ENCODE measurements around the gene KRT7. TPM values are rescaled to one million over a fixed set of nuclear protein-coding genes. Genes with fewer than 3 reads are reported as not detected.

KRT7 gene
- total RNA-seq, 2 experiments from 2014 or later: not detected

GRCh38 chr12:52201451-52201839 is 31.6 kb upstream of the KRT7 start:
- ChIA-PET CTCF (no interaction called here), POLR2A (no interaction called here)
- peaks cover 0 to 7% of the 10 kb centered on the region in 2 experiments for H3K27me3 ChIP-seq (ENCODE audit: control insufficient read depth in 1 of 2, insufficient read depth in 2 of 2, low read length in 2 of 2)
- H3K9me3 ChIP-seq (ENCODE audit: control insufficient read depth in 1 of 2, insufficient read depth in 1 of 2, low read length in 2 of 2): no peaks in the 10 kb centered on the region
- H3K4me3 ChIP-seq (ENCODE audit: low read length): no peak overlapping the region
- Mint-ChIP-seq H3K9me3 (no peaks in the 10 kb centered on the region), H3K4me1 (ENCODE audit: low read depth) (no peaks in the 10 kb centered on the region), H3K4me3 (no peak overlapping the region), H3K27ac (no peak overlapping the region), H3K27me3 (peaks cover 23% of the 10 kb centered on the region), H3K36me3 (ENCODE audit: low read depth) (no peaks in the 10 kb centered on the region)
- no peak for DNase-seq
- no peaks in the 10 kb centered on the region for H3K36me3 ChIP-seq (ENCODE audit: insufficient read depth, low read length)
- H3K27ac ChIP-seq (ENCODE audit: low read depth in 1 of 2, low read length in 2 of 2): no peak overlapping the region
- intact Hi-C loops (cut with DNase I, micrococcal nuclease): no loop called here
- H3K4me1 ChIP-seq (ENCODE audit: insufficient read depth, low read length): peaks cover 7% of the 10 kb centered on the region
- TF ChIP-seq CTCF (IDR thresholded peaks at IDR 0.05): no peak
- ATAC-seq (ENCODE audit: poor library complexity): no peak

GRCh38 chr12:52202361-52203078 is 30.5 kb upstream of the KRT7 start:
- Mint-ChIP-seq H3K36me3 (ENCODE audit: low read depth) (no peaks in the 10 kb centered on the region), H3K27ac (no peak overlapping the region), H3K4me3 (no peak overlapping the region), H3K27me3 (peaks cover 23% of the 10 kb centered on the region), H3K9me3 (no peaks in the 10 kb centered on the region), H3K4me1 (ENCODE audit: low read depth) (no peaks in the 10 kb centered on the region)
- no peak for TF ChIP-seq CTCF (IDR thresholded peaks at IDR 0.05)
- ATAC-seq (ENCODE audit: poor library complexity) (no peak), DNase-seq (no peak)
- H3K4me3 ChIP-seq (ENCODE audit: low read length): no peak overlapping the region
- POLR2A ChIA-PET: no interaction called here
- H3K27me3 ChIP-seq (ENCODE audit: control insufficient read depth in 1 of 2, insufficient read depth in 2 of 2, low read length in 2 of 2): peaks cover 0 to 7% of the 10 kb centered on the region in 2 experiments
- CTCF ChIA-PET: no interaction called here
- H3K36me3 ChIP-seq (ENCODE audit: insufficient read depth, low read length): no peaks in the 10 kb centered on the region
- H3K27ac ChIP-seq (ENCODE audit: low read depth in 1 of 2, low read length in 2 of 2): no peak overlapping the region
- intact Hi-C loops (cut with DNase I, micrococcal nuclease): no loop called here
- no peaks in the 10 kb centered on the region for H3K9me3 ChIP-seq (ENCODE audit: control insufficient read depth in 1 of 2, insufficient read depth in 1 of 2, low read length in 2 of 2)
- peaks cover 7% of the 10 kb centered on the region for H3K4me1 ChIP-seq (ENCODE audit: insufficient read depth, low read length)

- CTCF ChIA-PET: no interaction called here
- DNase-seq (peak in 3 of 14 experiments; percentile 34 to 81 (median 70)), ATAC-seq (ENCODE audit: poor library complexity) (no peak)
- Histone ChIP-seq H3K27ac (ENCODE audit: low read depth in 1 of 2, low read length in 2 of 2) (no peak overlapping the region), H3K27me3 (ENCODE audit: control insufficient read depth in 1 of 2, insufficient read depth in 2 of 2, low read length in 2 of 2) (peaks cover 0 to 7% of the 10 kb centered on the region in 2 experiments), H3K9me3 (ENCODE audit: control insufficient read depth in 1 of 2, insufficient read depth in 1 of 2, low read length in 2 of 2) (no peaks in the 10 kb centered on the region), H3K4me3 (ENCODE audit: low read length) (no peak overlapping the region), H3K4me1 (ENCODE audit: insufficient read depth, low read length) (peaks cover 7% of the 10 kb centered on the region), H3K36me3 (ENCODE audit: insufficient read depth, low read length) (no peaks in the 10 kb centered on the region)
- Mint-ChIP-seq H3K9me3 (no peaks in the 10 kb centered on the region), H3K27ac (no peak overlapping the region), H3K36me3 (ENCODE audit: low read depth) (no peaks in the 10 kb centered on the region), H3K4me1 (ENCODE audit: low read depth) (no peaks in the 10 kb centered on the region), H3K27me3 (peaks cover 23% of the 10 kb centered on the region), H3K4me3 (no peak overlapping the region)
- intact Hi-C loops (cut with DNase I, micrococcal nuclease): no loop called here
- POLR2A ChIA-PET: no interaction called here
- no peak for TF ChIP-seq CTCF (IDR thresholded peaks at IDR 0.05)
Observed at GRCh38 chr12:52203079-52203921, 29.7 kb upstream of the KRT7 start.

Data from CD4-positive, alpha-beta T cell (primary cell).